NT2/D1 (cell line): ENCODE results near the gene RSPRY1.

Source experiments
- SUZ12 ChIP-seq: IDR thresholded peaks from 2 replicates; pipeline ENCODE4 v1.6.1; 2011; ENCODE audit not compliant: insufficient read length, insufficient read depth; ENCODE audit errors: extremely low read depth
- YY1 ChIP-seq: IDR thresholded peaks from 2 replicates; pipeline ENCODE4 v1.6.1; 2011; ENCODE audit not compliant: insufficient read length, insufficient read depth

DNA sequence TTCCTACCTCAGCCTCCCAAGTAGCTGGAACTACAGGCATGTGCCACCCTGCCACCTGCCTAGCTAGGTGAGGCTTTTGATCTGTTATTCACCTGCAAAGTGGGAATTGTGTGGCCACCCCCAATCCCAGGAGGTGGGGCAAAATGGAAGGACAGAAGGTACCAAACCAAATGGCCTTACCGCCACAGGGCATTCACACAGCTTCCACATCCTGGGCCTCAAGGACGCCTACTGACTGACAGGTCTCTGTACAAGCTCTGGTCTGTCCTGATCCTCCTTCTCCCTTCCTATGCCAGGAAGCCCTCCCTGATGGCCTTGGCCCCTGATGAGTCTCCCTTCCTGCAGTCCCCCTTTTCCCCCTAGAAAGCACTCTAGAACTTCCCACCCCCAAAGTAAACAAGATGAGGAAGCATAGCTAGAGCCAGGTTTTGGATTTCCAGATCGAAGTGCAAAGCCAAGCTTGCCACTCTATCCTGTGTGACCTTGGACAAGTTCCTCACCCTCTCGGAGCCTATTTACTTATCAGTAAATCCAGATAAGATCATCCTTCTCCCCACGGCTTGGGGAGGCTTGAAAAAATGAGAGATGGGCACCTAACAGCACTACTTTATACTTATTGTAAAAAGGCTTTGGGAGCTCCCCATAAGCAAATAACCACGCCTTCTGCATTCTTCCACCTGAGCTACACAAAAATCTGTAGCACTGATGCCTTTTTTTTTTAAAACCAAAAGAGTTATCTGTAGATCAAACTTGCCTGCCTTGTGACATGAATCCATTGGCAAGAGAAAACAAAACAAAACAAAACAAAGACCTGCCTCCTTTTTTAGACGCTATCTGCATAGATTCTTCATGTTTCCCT is 93.9 kb downstream of the RSPRY1 start:
- TF ChIP-seq YY1 (no peak), SUZ12 (no peak)
